ENCODE data around the gene ASAP2.
"Not testable (repeated sequence)": the region's sequence is repeated elsewhere in the genome, so short reads cannot be mapped to it uniquely, and the experiment has no call there.

The ASAP2 gene

DNA sequence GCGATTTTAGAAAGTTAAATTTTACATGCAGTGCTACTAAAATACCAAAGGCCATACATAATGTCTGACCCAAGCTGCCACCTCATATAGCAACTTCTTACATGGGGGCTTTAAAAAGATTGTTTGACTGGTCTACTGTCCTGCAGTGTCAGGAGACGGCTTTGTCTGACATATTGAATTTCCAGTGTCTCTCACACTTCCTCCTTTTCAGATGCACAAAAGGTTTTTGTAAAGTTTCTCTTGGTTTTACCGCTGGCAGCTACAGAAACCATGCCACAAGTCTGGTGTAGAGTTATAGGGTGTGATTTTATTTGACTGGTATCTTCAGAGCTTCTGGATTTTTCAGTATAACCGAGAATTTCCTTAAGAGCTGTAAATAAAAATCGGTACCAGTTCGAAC, 1.1 kb upstream of the ASAP2 start:
- no peak for DNase-seq
- in situ Hi-C loops (cut with HindIII; ENCODE audit: low pct_ligation_motif_present, low pct_unique_long_range_greater_than_20kb, low sequenced_read_pairs): no loop called here

DNA sequence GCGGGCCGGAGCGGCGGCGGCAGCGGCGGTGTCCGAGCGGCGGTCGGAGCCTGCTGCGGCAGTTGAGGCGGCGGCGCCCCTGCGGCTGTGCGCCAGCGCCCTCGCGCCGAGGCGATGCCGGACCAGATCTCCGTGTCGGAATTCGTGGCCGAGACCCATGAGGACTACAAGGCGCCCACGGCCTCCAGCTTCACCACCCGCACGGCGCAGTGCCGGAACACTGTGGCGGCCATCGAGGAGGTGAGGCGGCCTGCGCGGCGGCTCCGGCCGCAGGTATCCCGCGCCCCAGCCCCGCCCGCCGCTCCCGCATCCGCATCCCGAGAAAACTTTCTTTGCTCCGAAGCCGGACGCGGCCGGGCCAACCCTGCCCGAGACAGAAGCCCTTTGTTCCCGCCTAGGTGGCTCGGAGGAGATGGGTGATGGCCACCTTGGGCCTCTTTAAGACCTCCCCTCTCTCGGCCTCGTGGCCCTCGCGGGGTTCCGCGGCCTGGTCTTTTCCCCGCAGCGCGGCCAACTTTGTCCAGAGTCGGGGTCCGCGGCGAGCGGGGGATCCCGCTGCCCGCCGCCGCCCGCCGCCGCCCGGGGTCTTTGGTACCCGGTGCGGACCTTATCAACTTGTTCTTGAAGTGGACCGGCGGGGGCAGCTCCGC, 504 bp downstream of the ASAP2 start:
- in situ Hi-C loops (cut with HindIII; ENCODE audit: low pct_ligation_motif_present, low pct_unique_long_range_greater_than_20kb, low sequenced_read_pairs): no loop called here
- DNase-seq: peak; percentile 25

GRCh38 chr2:9207641-9208311, 1.2 kb downstream of the ASAP2 start:
- in situ Hi-C loops (cut with HindIII; ENCODE audit: low pct_ligation_motif_present, low pct_unique_long_range_greater_than_20kb, low sequenced_read_pairs): no loop called here
- DNase-seq: peak; percentile 39

GRCh38 chr2:9208875-9209274, 2.3 kb downstream of the ASAP2 start:
- no peak for DNase-seq
- in situ Hi-C loops (cut with HindIII; ENCODE audit: low pct_ligation_motif_present, low pct_unique_long_range_greater_than_20kb, low sequenced_read_pairs): no loop called here

- DNase-seq: no peak
- in situ Hi-C loops (cut with HindIII; ENCODE audit: low pct_ligation_motif_present, low pct_unique_long_range_greater_than_20kb, low sequenced_read_pairs): no loop called here
Measured at GRCh38 chr2:9210030-9210429, 3.4 kb downstream of the ASAP2 start.

GRCh38 chr2:9211496-9211895, 4.9 kb downstream of the ASAP2 start:
- no peak for DNase-seq
- in situ Hi-C loops (cut with HindIII; ENCODE audit: low pct_ligation_motif_present, low pct_unique_long_range_greater_than_20kb, low sequenced_read_pairs): no loop called here

DNA sequence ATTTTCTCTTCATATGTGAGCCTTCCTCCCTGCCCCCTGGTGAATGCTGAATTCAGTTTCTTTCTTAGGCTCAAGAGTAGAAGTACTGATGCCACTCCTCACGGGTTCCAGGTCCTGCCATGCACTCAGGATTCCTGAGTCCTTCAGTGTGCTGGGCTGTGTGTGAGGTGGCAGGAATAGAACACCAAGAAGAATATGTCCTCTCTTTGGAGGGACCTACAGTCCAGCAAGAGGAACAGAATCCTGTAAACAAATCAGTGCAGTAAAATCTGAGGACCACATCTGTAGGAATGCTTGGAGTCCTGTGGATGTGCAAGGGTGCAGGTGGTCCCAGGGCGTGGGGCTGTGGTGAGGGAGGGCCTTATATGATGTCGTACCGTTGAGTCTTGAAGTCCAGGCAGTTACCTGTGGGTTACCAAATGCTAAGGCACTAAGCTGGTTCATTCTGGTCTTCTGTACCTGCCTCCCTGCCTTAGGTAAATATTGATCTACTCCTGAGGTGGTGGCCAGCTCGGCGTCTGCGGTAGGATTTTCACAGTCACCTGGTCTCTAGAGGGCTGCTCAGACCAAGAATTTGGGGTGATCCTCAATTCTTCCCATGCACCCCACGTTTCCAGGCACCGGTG, 5.5 kb downstream of the ASAP2 start:
- no peak for DNase-seq
- in situ Hi-C loops (cut with HindIII; ENCODE audit: low pct_ligation_motif_present, low pct_unique_long_range_greater_than_20kb, low sequenced_read_pairs): no loop called here

GRCh38 chr2:9212661-9213411, 6.2 kb downstream of the ASAP2 start:
- no peak for DNase-seq
- in situ Hi-C loops (cut with HindIII; ENCODE audit: low pct_ligation_motif_present, low pct_unique_long_range_greater_than_20kb, low sequenced_read_pairs): no loop called here

DNA sequence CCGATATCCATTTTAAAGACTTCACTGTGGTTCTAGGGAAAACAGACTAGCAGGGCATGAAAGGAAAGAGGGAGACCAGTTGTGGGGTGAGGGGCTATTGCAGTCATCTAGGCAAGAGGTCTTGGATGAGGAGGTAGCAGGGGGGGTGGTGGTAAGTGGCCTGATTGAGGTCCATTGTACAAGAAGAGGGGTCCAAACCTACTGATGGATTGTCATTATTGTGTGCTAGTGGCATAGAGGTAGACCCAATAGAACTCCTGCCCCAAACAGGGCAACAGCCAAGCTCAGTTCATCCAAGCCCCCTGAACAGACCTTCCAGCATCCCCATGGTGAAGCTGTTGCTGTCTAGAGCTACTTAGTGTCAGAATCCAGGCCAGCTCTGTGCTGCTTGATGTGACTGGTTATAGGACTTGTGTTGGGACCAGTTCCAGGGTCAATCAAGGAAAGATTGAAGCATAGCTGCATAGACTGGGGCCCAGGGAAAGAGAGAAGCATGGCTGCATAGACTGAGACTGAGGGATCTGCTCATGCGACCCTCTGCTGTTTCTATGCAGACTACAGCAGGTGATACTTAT, 7.0 kb downstream of the ASAP2 start:
- DNase-seq: no peak
- in situ Hi-C loops (cut with HindIII; ENCODE audit: low pct_ligation_motif_present, low pct_unique_long_range_greater_than_20kb, low sequenced_read_pairs): no loop called here

- DNase-seq: no peak
- in situ Hi-C loops (cut with HindIII; ENCODE audit: low pct_ligation_motif_present, low pct_unique_long_range_greater_than_20kb, low sequenced_read_pairs): no loop called here
Measured at GRCh38 chr2:9214873-9215272, 8.3 kb downstream of the ASAP2 start.

- in situ Hi-C loops (cut with HindIII; ENCODE audit: low pct_ligation_motif_present, low pct_unique_long_range_greater_than_20kb, low sequenced_read_pairs): no loop called here
- DNase-seq: no peak
Measured at GRCh38 chr2:9215680-9216079, 9.1 kb downstream of the ASAP2 start.

- DNase-seq; in situ Hi-C loops (cut with HindIII; ENCODE audit: low pct_ligation_motif_present, low pct_unique_long_range_greater_than_20kb, low sequenced_read_pairs): not testable (repeated sequence)
Measured at GRCh38 chr2:9216143-9216542, 9.5 kb downstream of the ASAP2 start.

DNA sequence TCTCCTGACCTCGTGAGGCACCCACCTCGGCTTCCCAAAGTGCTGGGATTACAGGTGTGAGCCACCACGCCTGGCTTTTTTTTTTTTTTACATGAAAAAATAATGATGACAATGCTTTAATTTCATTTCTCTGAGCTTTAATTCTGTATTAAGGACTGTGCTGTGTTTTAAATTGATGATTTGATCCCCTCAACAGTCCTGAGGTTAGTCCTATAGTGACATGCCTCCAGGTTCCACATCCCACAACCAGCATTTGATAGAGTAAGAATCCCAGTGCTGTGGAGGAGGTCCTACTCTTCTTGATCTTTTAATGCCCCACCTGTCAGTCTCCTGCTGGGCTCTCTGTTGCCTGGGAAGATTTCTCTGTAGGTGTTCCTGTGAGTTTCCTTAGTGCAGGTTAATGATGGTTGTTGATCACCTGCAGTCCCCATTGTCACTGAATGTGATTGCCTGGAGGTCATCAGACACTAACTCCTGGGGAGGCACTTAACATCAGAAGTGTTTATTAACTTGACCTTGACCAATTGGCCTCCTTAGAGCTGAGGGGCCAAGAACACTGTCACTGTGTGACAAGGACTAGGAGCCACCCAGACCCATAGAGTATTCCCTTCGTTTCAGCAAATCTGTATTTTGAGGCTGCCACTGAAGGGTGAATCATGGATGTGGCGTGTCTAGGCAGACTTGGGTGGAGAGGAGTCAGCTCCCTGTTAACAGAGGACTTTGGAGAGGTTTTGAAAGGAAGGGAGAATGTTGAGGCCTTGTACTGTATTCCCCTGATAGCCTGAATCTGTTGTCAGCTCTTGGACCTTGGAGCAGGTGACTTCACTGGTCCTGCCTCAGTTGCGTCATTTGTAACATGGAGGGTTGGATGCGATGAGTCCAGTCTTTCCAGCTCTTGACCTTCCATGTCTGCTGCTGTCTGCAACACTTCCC, 11.5 kb downstream of the ASAP2 start:
- DNase-seq: no peak
- in situ Hi-C loops (cut with HindIII; ENCODE audit: low pct_ligation_motif_present, low pct_unique_long_range_greater_than_20kb, low sequenced_read_pairs): no loop called here

DNA sequence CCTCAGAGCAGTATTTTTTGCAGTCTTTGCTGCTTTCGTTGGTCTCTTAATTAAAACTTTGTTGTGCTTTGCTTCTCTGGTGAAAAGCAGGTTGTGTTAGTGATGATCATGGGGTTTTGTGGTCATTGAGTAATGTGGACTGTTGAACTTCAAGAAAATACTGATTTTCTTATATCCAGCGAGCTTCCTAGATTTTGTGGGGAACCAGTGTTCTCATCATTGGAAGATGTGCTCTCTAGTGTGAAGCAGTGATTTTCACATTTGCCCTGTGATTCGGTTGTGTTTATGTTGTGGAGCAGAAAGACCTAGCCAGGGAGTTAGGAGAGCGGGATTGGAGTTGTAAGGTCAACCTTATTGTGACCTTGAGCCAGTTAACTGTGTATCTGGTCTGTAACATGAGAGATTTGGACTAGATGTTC, 12.4 kb downstream of the ASAP2 start:
- DNase-seq: no peak
- in situ Hi-C loops (cut with HindIII; ENCODE audit: low pct_ligation_motif_present, low pct_unique_long_range_greater_than_20kb, low sequenced_read_pairs): no loop called here

- no peak for DNase-seq
- in situ Hi-C loops (cut with HindIII; ENCODE audit: low pct_ligation_motif_present, low pct_unique_long_range_greater_than_20kb, low sequenced_read_pairs): no loop called here
Measured at GRCh38 chr2:9220201-9220600, 13.6 kb downstream of the ASAP2 start.

GRCh38 chr2:9221223-9221622, 14.6 kb downstream of the ASAP2 start:
- in situ Hi-C loops (cut with HindIII; ENCODE audit: low pct_ligation_motif_present, low pct_unique_long_range_greater_than_20kb, low sequenced_read_pairs): no loop called here

GRCh38 chr2:9222239-9222892, 15.8 kb downstream of the ASAP2 start:
- DNase-seq: no peak
- in situ Hi-C loops (cut with HindIII; ENCODE audit: low pct_ligation_motif_present, low pct_unique_long_range_greater_than_20kb, low sequenced_read_pairs): no loop called here

More at GRCh38 chr2:9221223-9221622, 14.6 kb downstream of the ASAP2 start:
- DNase-seq: no peak

- in situ Hi-C loops (cut with HindIII; ENCODE audit: low pct_ligation_motif_present, low pct_unique_long_range_greater_than_20kb, low sequenced_read_pairs): no loop called here
- no peak for DNase-seq
Measured at GRCh38 chr2:9222893-9223287, 16.3 kb downstream of the ASAP2 start.
